NCI-H524 treated with DMSO at 0.1 percent for 48 hours (cell line): ENCODE measurements around the gene CEP128.

Experiments used
- DNase-seq: peaks from one replicate; lab custom pipeline; 2025; lab: John Stamatoyannopoulos, UW

CEP128 gene

GRCh38 chr14:80544366-80544765 is 397.2 kb downstream of the CEP128 start:
- no peak for DNase-seq

DNA sequence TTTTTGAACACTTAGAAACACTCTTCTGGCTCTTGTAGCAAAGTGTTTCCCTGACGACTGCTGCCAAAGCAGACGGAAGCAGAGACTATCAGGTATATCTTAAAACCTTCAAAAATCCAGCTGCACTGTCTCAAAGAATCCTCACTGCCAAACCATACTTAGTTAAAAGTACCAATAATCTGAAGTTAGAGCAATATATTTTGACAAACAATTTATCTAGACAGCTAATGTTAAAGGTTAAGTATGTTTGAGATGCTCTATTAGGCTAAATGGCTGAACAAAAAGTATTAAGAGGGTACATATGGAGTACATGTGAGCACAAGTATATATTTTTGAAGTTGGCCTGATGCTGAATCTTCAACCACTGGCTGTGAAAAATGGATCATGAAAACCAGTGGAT is 398.3 kb downstream of the CEP128 start:
- no peak for DNase-seq

DNA sequence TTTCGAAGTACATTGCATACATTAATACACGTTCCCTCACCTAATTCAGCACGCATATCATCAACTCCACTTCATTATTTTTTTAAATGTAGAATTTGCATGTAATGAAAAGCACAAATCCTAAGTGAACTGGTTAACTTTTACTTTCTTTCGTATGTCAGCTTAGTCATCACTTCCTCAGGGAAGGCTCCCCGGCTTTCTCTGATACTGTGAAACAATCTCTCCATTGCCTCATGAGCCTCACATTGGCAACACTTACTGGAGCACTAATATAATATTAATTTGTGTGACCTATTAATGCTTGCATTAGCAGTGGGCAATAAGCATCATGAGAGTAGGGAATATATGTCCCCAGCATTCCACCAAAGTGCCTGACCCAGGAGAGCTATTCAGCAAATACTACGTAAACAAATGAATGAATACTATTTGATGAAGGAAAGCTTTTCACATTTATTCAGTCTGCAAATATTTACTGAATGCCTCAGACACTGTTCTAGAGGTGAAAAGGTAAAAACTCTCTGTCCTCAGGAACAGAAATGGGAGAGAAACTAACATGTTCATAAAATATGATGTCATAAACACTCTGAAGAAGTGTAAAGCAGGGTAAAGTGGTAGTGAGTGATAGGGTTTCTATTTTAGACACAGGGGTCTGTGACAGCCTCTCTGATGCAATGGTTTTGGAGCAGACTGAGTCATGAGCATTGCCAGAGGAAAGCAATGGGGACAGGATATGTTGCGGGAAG is 402.7 kb downstream of the CEP128 start:
- DNase-seq, result no peak

- no peak for DNase-seq
These were observed 403.9 kb downstream of the CEP128 start for GRCh38 chr14:80537626-80538025.

DNA sequence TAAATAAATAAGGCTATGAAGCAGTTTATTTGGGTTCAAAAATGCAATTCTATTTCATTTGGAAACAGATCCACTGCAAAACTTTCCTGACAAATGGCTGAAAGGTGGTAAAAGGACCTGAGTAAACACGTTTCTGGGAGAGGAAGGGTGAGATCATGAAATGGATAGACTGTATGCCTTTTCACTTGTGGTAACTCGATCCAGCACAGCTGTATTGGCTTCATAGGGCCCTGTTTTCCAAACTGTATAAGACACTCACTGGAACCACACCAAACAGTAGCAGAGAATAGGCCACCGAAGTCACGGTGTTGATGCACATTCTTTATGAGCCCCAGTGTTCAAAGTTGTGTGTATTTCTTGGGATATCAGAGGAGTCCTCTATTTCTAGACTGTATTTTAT is 405.1 kb downstream of the CEP128 start:
- DNase-seq, result no peak

DNA sequence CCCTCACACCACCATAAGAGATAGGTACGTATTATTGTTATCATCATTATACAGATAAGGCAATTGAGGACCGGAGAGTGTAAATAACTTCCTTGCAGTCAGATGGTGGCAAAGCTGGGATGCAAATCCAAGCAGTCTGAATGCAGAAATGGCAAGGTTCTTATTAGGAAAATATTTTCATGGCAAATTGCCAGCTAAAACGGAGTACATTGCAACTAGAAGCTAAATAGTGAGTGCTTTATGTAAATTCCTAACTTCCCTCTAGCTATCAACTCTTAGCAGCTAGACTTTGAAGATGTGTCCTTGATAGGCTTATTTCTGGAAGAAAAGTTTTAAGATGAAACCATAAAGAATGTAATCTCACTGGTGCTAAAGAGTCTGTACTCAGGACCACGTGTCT is 406.4 kb downstream of the CEP128 start:
- no peak for DNase-seq

GRCh38 chr14:80523518-80524117 is 417.9 kb downstream of the CEP128 start:
- DNase-seq, result peak; percentile 15

- DNase-seq, result no peak
These were observed 418.6 kb downstream of the CEP128 start for GRCh38 chr14:80522936-80523335.

GRCh38 chr14:80522411-80522810 is 419.1 kb downstream of the CEP128 start:
- no peak for DNase-seq

- no peak for DNase-seq
These were observed 420.1 kb downstream of the CEP128 start for GRCh38 chr14:80521456-80521855.

- no peak for DNase-seq
These were observed 422.5 kb downstream of the CEP128 start for GRCh38 chr14:80519002-80519401.

- DNase-seq, result no peak
These were observed 423.4 kb downstream of the CEP128 start for GRCh38 chr14:80518173-80518572.

GRCh38 chr14:80507292-80507869 is 434.2 kb downstream of the CEP128 start:
- DNase-seq, result no peak

DNA sequence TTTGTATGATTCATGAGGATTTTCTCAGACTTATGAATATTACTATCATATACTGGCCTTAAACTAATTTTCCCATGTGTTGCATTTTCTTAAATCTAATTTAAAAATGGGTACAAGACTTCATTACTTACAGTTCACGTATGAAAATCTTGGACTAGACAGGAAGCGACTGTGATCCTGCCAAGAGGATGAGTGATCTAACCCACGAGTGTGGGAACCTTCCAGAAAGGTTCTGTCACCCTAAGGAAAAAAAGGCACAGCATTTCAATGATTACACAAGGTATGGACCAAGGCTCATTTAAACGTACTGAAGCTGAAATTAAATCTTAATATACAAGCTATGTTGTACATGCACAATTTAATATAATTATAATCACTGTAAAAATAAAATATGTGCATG is 436.8 kb downstream of the CEP128 start:
- DNase-seq, result no peak

DNA sequence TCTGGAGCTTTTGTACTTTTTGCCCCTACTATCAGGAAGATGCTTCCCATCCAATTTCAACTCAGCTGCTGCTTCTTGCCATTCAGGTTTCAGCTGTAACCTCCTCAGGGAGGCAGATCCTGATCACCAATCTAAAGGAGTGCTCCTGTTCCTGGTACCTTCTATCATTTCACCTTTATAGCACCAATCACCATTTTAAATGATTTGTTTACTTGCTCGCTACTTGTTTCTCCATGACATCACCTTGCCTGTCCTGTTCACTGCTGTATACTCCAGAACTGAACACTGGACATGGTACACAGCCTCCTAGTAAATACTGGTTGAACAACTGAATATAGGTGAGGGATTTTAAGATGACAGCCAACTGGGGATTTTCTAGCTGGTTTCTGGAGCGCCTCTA is 443.0 kb downstream of the CEP128 start:
- no peak for DNase-seq

GRCh38 chr14:80496090-80496489 is 445.4 kb downstream of the CEP128 start:
- no peak for DNase-seq

DNA sequence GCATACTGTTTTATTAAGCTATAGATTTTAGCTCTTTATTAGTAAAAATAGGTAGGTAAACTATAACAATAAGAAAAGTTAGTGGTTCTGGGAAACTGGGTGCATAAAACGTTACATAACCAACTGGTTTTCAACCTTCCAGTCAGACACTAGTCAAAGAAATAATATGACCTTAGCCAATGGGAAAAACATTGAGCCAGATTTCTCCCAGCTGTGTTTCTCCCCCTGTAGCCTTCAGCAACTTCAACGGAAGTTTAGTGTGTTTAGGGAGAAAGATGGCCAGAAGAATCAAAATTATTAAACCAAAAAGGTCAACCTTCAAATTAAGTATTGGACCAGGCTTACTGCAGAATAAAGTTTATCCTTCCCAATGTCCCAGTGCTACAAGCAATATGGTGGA is 446.8 kb downstream of the CEP128 start:
- no peak for DNase-seq

- no peak for DNase-seq
These were observed 447.9 kb downstream of the CEP128 start for GRCh38 chr14:80493620-80494019.

- no peak for DNase-seq
These were observed 449.9 kb downstream of the CEP128 start for GRCh38 chr14:80491650-80492049.

DNA sequence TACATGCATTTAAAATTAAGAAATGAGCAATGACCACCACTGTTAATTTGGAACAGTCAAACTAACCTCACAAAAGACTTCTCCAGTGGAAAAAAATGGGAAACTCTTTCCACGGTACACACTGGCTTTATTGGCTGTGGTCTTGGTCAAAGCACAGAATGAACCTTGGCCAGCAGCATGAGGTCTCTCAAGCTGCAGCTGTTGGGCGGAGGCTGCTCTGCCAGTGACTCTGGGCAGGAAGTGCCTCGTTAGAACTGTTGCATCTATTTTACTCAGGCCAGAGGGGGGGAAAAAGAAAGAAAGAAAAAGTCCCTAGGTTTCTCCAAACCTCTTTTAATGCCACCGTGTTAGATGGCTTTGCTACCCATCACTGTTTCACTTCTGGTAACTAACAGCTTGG is 450.4 kb downstream of the CEP128 start:
- no peak for DNase-seq

DNA sequence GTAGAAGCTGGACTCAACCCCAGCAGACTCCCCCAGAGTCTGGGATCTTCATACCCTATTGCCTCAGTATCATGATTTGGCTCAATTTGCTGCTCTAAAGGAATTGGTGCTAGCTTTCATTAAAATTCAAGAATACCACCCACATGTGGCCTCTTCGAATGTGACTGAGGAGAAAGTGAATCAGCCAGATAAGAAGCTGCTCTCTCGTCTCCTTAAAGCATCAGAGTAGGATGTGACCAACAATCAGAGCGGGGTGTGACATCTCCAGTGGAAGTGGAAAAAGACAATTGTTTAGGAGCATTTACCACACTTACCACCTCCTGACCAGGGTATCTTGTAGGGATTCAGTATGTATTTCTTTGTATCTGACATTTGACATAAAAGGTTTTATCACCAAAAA is 452.0 kb downstream of the CEP128 start:
- DNase-seq, result no peak

- no peak for DNase-seq
These were observed 455.8 kb downstream of the CEP128 start for GRCh38 chr14:80485764-80486163.

DNA sequence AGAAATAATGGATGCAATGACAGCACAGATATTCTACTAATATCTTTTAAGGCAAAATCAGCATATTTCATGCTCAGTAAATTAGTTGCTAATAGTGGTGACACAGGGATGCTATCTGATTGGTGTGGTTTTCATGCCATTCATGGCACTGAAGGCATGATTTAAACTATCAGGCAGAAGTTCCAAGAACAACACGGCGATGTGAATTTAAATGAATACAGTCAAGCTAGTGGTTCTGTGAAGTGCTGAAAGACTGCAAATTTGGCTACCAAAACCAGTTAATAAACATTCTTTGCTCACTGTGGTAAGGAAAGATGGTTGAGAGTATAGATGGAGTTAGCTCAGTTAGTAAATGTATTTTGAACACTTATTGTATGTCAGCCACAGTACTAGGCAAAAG is 458.2 kb downstream of the CEP128 start:
- DNase-seq, result no peak
